K562 (cell line): ENCODE results near the gene STK24. TPM values are rescaled to one million over a fixed set of nuclear protein-coding genes. Genes with fewer than 3 reads are reported as not detected.

Experiments
- ATAC-seq: fragments of 200-7000 bp; cut with Tn5 transposase; 3 replicates; pipeline ENCODE4 v1.9.1; 2020; ENCODE audit warnings: moderate library complexity
- BruUV-seq: library from RNA; stranded (reverse); fragments of 400-500 nt; replicated peaks from 2 replicates; lab custom pipeline; 2021; lab: Mats Ljungman, UMichigan
- CTCF ChIA-PET: fragments of 300-600 bp; formaldehyde crosslinking; extraction: SDS; loops from one replicate; lab custom pipeline; 2021; ENCODE audit warnings: low intra/inter-chr PET ratio; lab: Yijun Ruan, JAX
- POLR2A ChIA-PET: fragments of 300-600, 350-650 bp; sonication (Branson Sonifier 250); formaldehyde crosslinking; extraction: SDS; loops from one replicate; lab custom pipeline; 2021; ENCODE audit warnings: antibody characterized with exemption, inconsistent platforms; lab: Yijun Ruan, JAX
- DNase-seq, 4 experiments: peaks; one replicate each; pipeline versions ENCODE4 v3.0.0 to v3.0.0-alpha.2; 2011 to 2018; ENCODE audit warnings: low spot score in 3 of 4, mixed read lengths in 3 of 4; ENCODE audit errors: extremely low read depth in 1 of 4
- FAIRE-seq: peaks from 2 replicates; lab custom pipeline; 2011; peaks lifted over from hg19 to GRCh38; lab: Jason Lieb, UNC
- H2AFZ ChIP-seq: 2 replicates; pipeline ENCODE4 v1.6.0; 2011; ENCODE audit warnings: low read depth, low read length, control low read depth, inconsistent platforms
- H3K27ac ChIP-seq: fragments of 200-600 bp; 3 replicates; pipeline ENCODE4 v1.8.0; 2011; ENCODE audit warnings: low read depth, mild to moderate bottlenecking, control low read depth, inconsistent platforms, low read length, moderate library complexity, mixed read lengths; ENCODE audit errors: extremely low read depth
- H3K27me3 ChIP-seq, 2 experiments: fragments of 300-600 bp in 1 of 2; 2 replicates in 1 of 2; 3 replicates in 1 of 2; pipeline versions ENCODE4 v1.6.0 to v1.8.0; 2011; ENCODE audit warnings: inconsistent platforms in 2 of 2, low read length in 2 of 2, mild to moderate bottlenecking in 1 of 2, mixed read lengths in 1 of 2, moderate library complexity in 1 of 2; ENCODE audit not compliant: control insufficient read depth in 2 of 2, insufficient read depth in 2 of 2
- H3K36me3 ChIP-seq: fragments of 300-600 bp; 3 replicates; pipeline ENCODE4 v1.8.0; 2011; ENCODE audit warnings: mild to moderate bottlenecking, low read length, inconsistent platforms; ENCODE audit not compliant: control insufficient read depth, insufficient read depth
- H3K4me1 ChIP-seq, 2 experiments: fragments of 200-600 bp in 1 of 2; replicated peaks in 1 of 2; 2 replicates in 1 of 2; 3 replicates in 1 of 2; pipeline versions ENCODE4 v1.5.1 to v1.8.0; 2011; ENCODE audit warnings: inconsistent platforms in 2 of 2, low read length in 2 of 2, mild to moderate bottlenecking in 1 of 2, mixed read lengths in 1 of 2, moderate library complexity in 1 of 2; ENCODE audit not compliant: control insufficient read depth in 2 of 2, insufficient read depth in 2 of 2
- H3K4me2 ChIP-seq: 2 replicates; pipeline ENCODE4 v1.6.1; 2011; ENCODE audit warnings: low read length, control low read depth, inconsistent platforms, mixed read lengths; ENCODE audit not compliant: insufficient read depth
- H3K4me3 ChIP-seq: fragments of 200-600 bp; sonication (generic), shearing (Covaris generic); 2 replicates; pipeline ENCODE4 v1.5.1; 2016; ENCODE audit warnings: control low read depth, inconsistent platforms
- H3K79me2 ChIP-seq: fragments of 200-600 bp; 3 replicates; pipeline ENCODE4 v1.8.0; 2011; ENCODE audit warnings: low read length, inconsistent platforms; ENCODE audit not compliant: control insufficient read depth, insufficient read depth
- H3K9ac ChIP-seq, 2 experiments: 2 replicates each; pipeline versions ENCODE4 v1.6.0 to v1.6.1; 2011; ENCODE audit warnings: low read depth in 2 of 2, low read length in 2 of 2, control low read depth in 1 of 2, inconsistent platforms in 1 of 2, mild to moderate bottlenecking in 1 of 2, mixed read lengths in 1 of 2; ENCODE audit not compliant: insufficient read depth in 1 of 2
- H3K9me1 ChIP-seq: one replicate; pipeline ENCODE4 v1.6.0; 2011; ENCODE audit warnings: inconsistent platforms, mild to moderate bottlenecking, low read length, moderate library complexity; ENCODE audit not compliant: control insufficient read depth, insufficient read depth
- H3K9me3 ChIP-seq: replicated peaks from 2 replicates; pipeline ENCODE4 v1.5.1; 2011; ENCODE audit warnings: low read depth, low read length, inconsistent platforms; ENCODE audit not compliant: control insufficient read depth, insufficient read depth
- H4K20me1 ChIP-seq: replicated peaks from 2 replicates; pipeline ENCODE4 v1.6.1; 2011; ENCODE audit warnings: low read length, inconsistent platforms, mixed read lengths; ENCODE audit not compliant: control insufficient read depth, insufficient read depth
- CTCF ChIP-seq, 3 experiments: IDR thresholded peaks in 2 of 3; conservative IDR thresholded peaks in 1 of 3; 2 replicates each; pipeline ENCODE4 v1.5.1; 2011 to 2012; ENCODE audit warnings: low read length in 3 of 3, mild to moderate bottlenecking in 3 of 3, control low read depth in 2 of 3, improper control_type of control experiment in 1 of 3, inconsistent platforms in 1 of 3, low read depth in 1 of 3, mixed read lengths in 1 of 3, moderate library complexity in 1 of 3; ENCODE audit not compliant: insufficient read depth in 2 of 3
- EGR1 ChIP-seq: fragments of 450-650 bp; conservative IDR thresholded peaks from 2 replicates; pipeline ENCODE4 v1.6.1; 2017; ENCODE audit warnings: mild to moderate bottlenecking
- JUNB ChIP-seq: fragments of 450-650 bp; formaldehyde crosslinking; conservative IDR thresholded peaks from 2 replicates; pipeline ENCODE4 v1.4.0; 2020; ENCODE audit warnings: mild to moderate bottlenecking
- PBX2 ChIP-seq, 2 experiments: IDR thresholded peaks in 1 of 2; conservative IDR thresholded peaks in 1 of 2; 2 replicates each; pipeline ENCODE4 v1.6.1; 2016; ENCODE audit warnings: low read depth in 2 of 2, mild to moderate bottlenecking in 1 of 2, missing compliant biosample characterization in 1 of 2, missing genetic modification characterization in 1 of 2, moderate library complexity in 1 of 2
- PKNOX1 ChIP-seq: fragments of 450-650 bp; IDR thresholded peaks from 2 replicates; pipeline ENCODE4 v1.6.1; 2016
- SFPQ ChIP-seq: fragments of 200-400 bp; formaldehyde crosslinking; IDR thresholded peaks from 2 replicates; pipeline ENCODE4 v1.6.1; 2017; ENCODE audit warnings: mild to moderate bottlenecking, low read depth, low read length, moderate library complexity
- SRSF9 ChIP-seq: fragments of 200-400 bp; formaldehyde crosslinking; IDR thresholded peaks from 2 replicates; pipeline ENCODE4 v1.6.1; 2017; ENCODE audit warnings: low read depth, low read length, borderline replicate concordance
- TEAD4 ChIP-seq, 2 experiments: sonication (generic) in 1 of 2; formaldehyde crosslinking in 1 of 2; IDR thresholded peaks; 2 replicates each; pipeline versions ENCODE4 v1.6.1 to v1.8.0; 2012 to 2022; ENCODE audit warnings: borderline replicate concordance in 1 of 2, inconsistent platforms in 1 of 2, low read length in 1 of 2, mild to moderate bottlenecking in 1 of 2, missing genetic modification reagents in 1 of 2
- ZNF695 ChIP-seq: fragments of 450-650 bp; formaldehyde crosslinking; IDR thresholded peaks from 2 replicates; pipeline ENCODE4 v1.4.0; 2020; ENCODE audit warnings: mild to moderate bottlenecking, moderate library complexity
- ZNF766 ChIP-seq: fragments of 200-800 bp; sonication (Bioruptor generic); conservative IDR thresholded peaks from 2 replicates; pipeline ENCODE4 v1.6.1; 2016; ENCODE audit warnings: missing genetic modification characterization, missing compliant biosample characterization
- WGBS: fragments of 100-300 bp; shearing (Covaris generic); methylation state at CpG from one replicate; pipeline ENCODE4 v1.1.6; 2016; ENCODE audit warnings: low coverage, mixed read lengths; ENCODE audit not compliant: insufficient coverage; ENCODE audit errors: missing lambda C conversion rate; 5-methylcytosine and 5-hydroxymethylcytosine counted together
- in situ Hi-C: fragments of 300-500 bp; cut with MboI; formaldehyde crosslinking; loops from 4 replicates; pipeline ENCODE4 v1.15.0; 2018; ENCODE audit warnings: inconsistent platforms, mixed read lengths
- intact Hi-C: fragments of 100-400 bp; cut with micrococcal nuclease; formaldehyde crosslinking; loops from 2 replicates; pipeline ENCODE4 v1.14.2; 2022
- polyA plus RNA-seq, 8 experiments: library from polyadenylated mRNA; depleted of rRNA in 4 of 8; stranded (reverse) in 5 of 8; unstranded in 3 of 8; fragments of >200 nt; fragmentation: Nextera tagmentation in 2 of 8; fragmentation: Illumina TruSeq in 1 of 8; extraction: Ambion mirVana in 2 of 8; extraction: Trizol in 1 of 8; gene quantifications; 2 replicates each; pipeline versions ENCODE4 v1.2.1 to v1.2.3, GENCODE V29; 2011 to 2014; ENCODE audit warnings: inconsistent platforms in 1 of 8, missing spikeins in 1 of 8
- total RNA-seq, 7 experiments: library from RNA; depleted of rRNA in 6 of 7; stranded (reverse); fragments of >200 nt in 6 of 7; fragmentation: Illumina TruSeq in 2 of 7; extraction: Trizol in 2 of 7; gene quantifications; 2 replicates each; pipeline versions ENCODE4 v1.2.1 to v1.2.3, GENCODE V29; 2011 to 2021; ENCODE audit warnings: low replicate concordance in 1 of 7

The STK24 gene
- total and polyA plus RNA-seq, 9 of the 15 experiments (the other 6 are each of a cell fraction or from before 2014, with no cell fraction given): 3.8 to 78.4 (median 28.2) TPM

GRCh38 chr13:98480915-98481877, 95.7 kb downstream of the STK24 start:
- WGBS: 26% methylated on average over 15 of the region's 15 CpGs
- no peak for TF ChIP-seq ZNF695
- TF ChIP-seq EGR1: no peak
- TF ChIP-seq SRSF9: no peak
- TF ChIP-seq JUNB (CRISPR knock-in tag): no peak
- TF ChIP-seq ZNF766 (CRISPR knock-in tag): no peak
- TF ChIP-seq SFPQ: no peak
- TF ChIP-seq PBX2 (CRISPR knock-in tag; IDR thresholded peaks at IDR 0.05; ENCODE audit: low read depth): no peak
- peak; percentile 75 for TF ChIP-seq PBX2 (tag; conservative IDR thresholded peaks at IDR 0.05; ENCODE audit: low read depth)
- no peak for TF ChIP-seq CTCF (IDR thresholded peaks at IDR 0.05 in 2 of 3, conservative IDR thresholded peaks at IDR 0.05 in 1 of 3; ENCODE audit: insufficient read depth in 2 of 3, low read depth in 1 of 3, low read length in 3 of 3)
- TF ChIP-seq TEAD4 (IDR thresholded peaks at IDR 0.05; ENCODE audit: low read length): peak; percentile 45
- no peak for TF ChIP-seq TEAD4 (CRISPR knock-in tag; IDR thresholded peaks at IDR 0.05; ENCODE audit: borderline replicate concordance)
- peak; percentile 92 for TF ChIP-seq PKNOX1

More at GRCh38 chr13:98480915-98481877, 95.7 kb downstream of the STK24 start:
- in situ Hi-C loops: loop anchor here (5.0 kb wide), 1 partner anchor 81 kb away; no protein-coding TSS in a partner anchor
- peaks cover 78% of the 10 kb centered on the region for H3K79me2 ChIP-seq
- H3K9me1 ChIP-seq: peaks cover 10% of the 10 kb centered on the region
- no peak overlapping the region for H2AFZ ChIP-seq
- POLR2A ChIA-PET: interaction anchor here (0.6 kb wide), 1 partner anchor 64 kb away, joined by 3 read pairs; no protein-coding TSS in a partner anchor
- H3K4me1 ChIP-seq: peaks cover 49 to 66% of the 10 kb centered on the region in 2 experiments
- no peaks in the 10 kb centered on the region; the same call in 2 of the 3 replicates for H3K36me3 ChIP-seq
- DNase-seq (peak; percentile 68 to 75 (median 72)), ATAC-seq (peak; percentile 61), FAIRE-seq (peak; percentile 94)
- H3K9me3 ChIP-seq: no peaks in the 10 kb centered on the region
- H3K4me2 ChIP-seq: peak overlapping the region; percentile 49; the same call in 1 of the 2 replicates
- peak overlapping the region; percentile 48; the same call in 2 of the 3 replicates for H3K27ac ChIP-seq
- H4K20me1 ChIP-seq: peaks cover 44% of the 10 kb centered on the region
- H3K4me3 ChIP-seq: no peak overlapping the region
- BruUV-seq: no TSS peak
- no peaks in the 10 kb centered on the region for H3K27me3 ChIP-seq
- no peak overlapping the region for H3K9ac ChIP-seq
- CTCF ChIA-PET: no interaction called here
- intact Hi-C loops: no loop called here
